ENCODE results near the gene PLCH1.

The PLCH1 gene

GRCh38 chr3:155745795-155746550 lies 1.1 kb upstream of the PLCH1 start:
- DNase-seq: no peak

DNA sequence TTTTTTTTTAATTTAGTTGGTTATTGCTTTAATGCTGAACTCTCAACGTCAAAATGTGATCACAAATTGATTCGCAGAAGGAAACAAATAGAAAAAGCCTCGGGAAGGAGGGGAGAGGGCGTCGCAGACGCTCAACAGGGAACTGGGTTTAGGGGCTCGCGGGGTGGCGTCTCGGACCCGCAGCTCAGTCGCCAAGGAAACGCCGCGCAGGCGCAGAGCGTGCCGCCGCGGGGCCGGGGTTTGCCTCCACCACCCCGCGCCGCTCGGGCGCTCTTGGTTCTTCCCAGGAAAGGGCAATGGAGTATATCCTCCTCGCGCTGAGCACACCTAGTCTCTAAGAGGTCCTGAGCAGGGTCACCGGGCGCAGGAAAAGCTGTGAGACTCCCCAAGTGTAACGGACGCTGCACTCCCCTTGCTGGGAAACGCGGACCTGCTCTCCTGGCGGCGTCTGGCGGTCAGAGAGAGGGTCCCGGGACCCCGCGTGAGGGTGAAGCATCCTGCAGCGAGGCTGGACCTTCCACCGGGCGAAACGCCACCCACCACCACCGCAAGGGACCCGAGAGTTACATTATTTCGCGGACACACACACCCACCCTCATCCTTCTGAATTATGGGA lies 753 bp downstream of the PLCH1 start:
- DNase-seq: peak; percentile 33

DNA sequence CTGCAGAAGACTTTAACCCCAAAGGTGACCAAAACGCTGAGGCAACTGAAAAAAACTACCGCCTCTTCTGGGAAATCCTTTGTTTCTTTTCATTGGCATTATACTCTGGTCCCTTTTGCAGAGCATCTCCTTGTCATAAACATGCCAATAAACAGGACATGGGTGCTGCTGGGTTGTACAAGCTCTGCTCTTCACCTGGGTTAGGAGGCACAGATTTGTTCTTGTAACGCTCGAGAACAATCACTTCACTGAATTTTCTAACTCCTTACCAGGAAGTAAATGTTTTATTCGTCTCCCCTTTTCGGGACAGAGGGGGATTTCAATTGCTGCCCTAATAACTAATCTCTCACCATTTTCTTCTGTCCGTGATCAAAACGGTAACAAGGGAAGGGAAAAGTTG lies 1.3 kb downstream of the PLCH1 start:
- DNase-seq: no peak

GRCh38 chr3:155742349-155742965 lies 2.4 kb downstream of the PLCH1 start:
- no peak for DNase-seq

- DNase-seq: no peak
Observed at GRCh38 chr3:155741603-155742002, 3.3 kb downstream of the PLCH1 start.

DNA sequence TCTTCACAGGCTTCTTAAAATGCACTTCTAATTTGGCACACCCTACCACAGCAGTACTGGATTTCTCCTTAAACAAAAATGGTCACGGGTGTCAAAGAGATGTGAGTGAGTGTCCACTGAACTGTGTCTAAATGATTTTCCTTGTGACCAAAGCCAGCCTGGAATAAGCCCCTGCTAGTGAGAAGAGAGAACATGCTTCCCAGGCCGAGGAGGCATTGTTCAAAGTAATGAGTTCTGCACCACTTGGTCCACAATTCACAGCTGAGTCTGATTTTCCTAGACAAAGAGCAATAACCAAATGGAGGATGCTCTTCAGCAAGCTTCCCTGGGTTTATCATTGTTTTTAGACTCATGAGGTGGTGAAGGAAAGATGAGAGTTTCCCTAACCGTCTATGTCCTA lies 3.8 kb downstream of the PLCH1 start:
- DNase-seq: no peak

- no peak for DNase-seq
Observed at GRCh38 chr3:155739154-155739553, 5.7 kb downstream of the PLCH1 start.

GRCh38 chr3:155738580-155739076 lies 6.2 kb downstream of the PLCH1 start:
- DNase-seq: no peak

GRCh38 chr3:155737844-155738460 lies 6.9 kb downstream of the PLCH1 start:
- DNase-seq: no peak

GRCh38 chr3:155736381-155736780 lies 8.5 kb downstream of the PLCH1 start:
- DNase-seq: no peak

DNA sequence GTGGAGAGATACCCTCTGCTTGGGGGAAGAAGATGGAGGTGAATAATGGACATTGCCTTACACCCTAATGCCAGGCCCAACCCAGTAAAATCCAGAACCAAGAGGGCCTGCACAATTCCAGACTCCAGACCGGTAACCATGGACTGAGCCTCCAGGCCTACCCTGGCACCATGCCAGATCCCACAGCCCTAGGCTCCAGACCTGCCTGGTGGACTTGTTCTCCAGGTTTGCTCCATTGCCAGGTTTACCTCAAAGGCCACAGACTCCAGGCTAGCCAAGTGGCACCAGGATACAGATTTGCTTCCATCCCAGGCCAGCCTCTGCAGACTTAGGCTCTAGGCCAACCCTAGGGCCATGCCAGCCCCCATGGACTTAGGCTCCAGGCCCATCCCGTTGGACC lies 14.0 kb downstream of the PLCH1 start:
- no peak for DNase-seq

DNA sequence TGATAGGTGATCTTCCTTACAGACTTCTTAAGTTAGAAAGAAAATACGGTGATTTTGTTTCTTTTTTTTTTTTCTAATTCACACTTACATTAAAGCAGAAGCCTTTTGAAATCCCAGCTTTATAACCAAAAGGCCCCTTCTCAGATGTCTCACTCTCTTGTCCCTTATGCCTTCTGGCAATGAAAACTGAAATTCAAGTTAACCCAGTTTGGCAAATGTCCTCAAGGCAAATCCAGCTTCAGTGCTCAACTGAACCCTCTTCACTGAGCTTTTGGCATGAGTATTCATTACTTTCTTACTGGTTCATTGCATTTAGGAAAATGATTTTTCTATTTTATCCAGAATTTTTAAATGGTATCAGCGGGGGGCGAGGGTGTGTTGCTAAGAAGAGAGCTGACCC lies 17.0 kb downstream of the PLCH1 start:
- no peak for DNase-seq

- no peak for DNase-seq
Observed at GRCh38 chr3:155714295-155714718, 30.6 kb downstream of the PLCH1 start.

DNA sequence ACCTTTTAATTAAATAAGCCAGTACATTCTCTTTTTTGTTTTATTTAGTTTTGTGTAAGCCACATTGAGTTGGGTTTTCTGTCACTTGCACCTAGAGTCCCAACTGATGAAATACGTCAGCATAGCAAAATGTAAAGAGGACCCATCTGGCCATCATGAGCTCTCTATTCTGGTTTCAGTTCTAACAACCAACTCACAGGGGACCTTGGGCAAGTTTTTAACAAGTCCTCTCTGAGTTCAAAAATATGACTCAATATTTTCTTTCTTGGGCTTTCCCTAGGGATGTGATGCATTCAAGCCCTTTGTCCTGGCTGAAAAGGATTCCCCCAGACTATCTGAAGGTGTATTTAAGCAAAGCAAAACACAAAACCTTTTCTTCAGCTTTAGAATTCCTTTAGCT lies 32.9 kb downstream of the PLCH1 start:
- no peak for DNase-seq

GRCh38 chr3:155704771-155705559 lies 39.9 kb downstream of the PLCH1 start:
- DNase-seq: no peak

DNA sequence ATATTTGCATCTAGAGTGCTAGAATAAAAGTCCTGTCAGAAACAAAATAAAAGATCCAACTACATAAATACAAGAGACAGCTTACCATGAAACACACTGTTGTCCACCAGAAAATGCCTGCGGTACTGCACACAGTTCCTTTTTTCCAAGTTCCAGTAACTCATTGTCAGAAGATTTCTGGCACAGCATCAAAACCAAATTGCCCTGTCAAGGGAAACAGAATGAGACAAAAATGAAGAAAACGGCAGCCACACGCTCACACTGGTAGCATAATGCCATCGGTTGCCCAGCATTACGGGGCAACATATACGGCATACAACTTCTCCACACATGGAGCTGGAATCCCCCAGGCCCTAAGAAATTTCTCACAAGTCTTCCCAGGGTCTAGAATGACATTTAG lies 40.8 kb downstream of the PLCH1 start:
- no peak for DNase-seq

GRCh38 chr3:155702745-155703591 lies 41.9 kb downstream of the PLCH1 start:
- DNase-seq: no peak

DNA sequence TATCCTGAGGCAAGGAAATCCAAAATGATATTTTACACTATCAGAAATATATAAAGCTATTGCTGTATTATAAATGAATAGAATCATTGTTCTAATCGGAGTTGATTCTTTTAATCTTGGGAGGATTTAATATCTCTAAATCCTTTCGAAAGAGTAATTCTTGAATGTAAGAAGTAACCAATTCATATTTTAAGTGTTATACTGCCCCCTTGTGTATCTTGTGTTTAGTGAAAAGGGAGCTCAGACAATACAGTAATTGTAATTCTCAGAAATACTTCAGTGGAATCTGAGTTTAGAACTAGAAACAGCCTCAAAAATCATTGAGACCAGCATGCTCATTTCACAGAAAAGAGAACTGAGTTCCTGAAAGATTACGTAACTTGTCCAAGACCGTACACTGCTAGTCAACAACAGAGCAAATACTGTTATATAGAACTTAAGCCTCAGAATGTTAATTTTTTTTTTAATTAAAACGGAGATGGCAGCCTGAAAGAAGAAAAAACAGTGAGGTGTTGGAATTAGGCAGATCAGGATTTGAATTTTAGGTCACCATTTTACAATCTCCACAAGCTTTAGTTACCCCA lies 42.9 kb downstream of the PLCH1 start:
- DNase-seq: peak; percentile 50

GRCh38 chr3:155697542-155697941 lies 47.3 kb downstream of the PLCH1 start:
- DNase-seq: no peak

- DNase-seq: no peak
Observed at GRCh38 chr3:155690921-155691320, 54.0 kb downstream of the PLCH1 start.

DNA sequence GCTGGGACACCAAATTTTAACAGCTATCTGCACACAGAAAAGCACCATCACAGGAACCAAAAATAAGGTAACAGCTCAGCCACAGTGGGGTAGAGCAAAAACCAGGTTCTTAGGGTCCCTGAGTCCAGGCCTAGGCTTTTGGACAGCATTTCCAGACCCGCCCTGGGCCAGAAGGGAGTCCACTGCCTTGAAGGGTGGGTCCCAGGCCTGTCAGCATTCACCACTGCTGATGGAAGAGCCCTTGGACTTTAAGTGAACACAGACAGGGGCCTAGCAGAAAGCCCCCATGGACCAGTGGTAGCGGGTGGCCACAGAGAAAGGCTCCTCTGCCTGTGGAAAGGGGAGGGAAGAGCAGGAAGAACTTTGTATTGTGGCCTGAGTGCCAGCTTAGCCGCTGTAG lies 56.4 kb downstream of the PLCH1 start:
- no peak for DNase-seq

DNA sequence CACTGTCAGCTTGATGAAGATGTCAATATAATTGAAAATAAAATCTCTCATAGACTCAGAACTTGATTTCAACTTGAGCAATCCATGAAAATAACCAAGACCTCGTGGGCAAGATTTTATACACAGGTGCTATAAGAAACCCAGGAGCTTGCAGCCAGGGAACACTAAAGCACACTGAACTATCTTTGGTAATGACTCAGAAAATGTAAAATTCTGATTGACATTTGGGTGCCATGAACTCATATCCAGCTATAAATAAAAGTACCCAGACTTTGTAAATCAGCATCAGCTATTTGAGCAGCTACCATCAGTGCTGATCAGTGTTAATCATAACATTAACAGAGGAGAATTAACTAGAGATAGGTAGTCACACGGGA lies 61.5 kb downstream of the PLCH1 start:
- DNase-seq: no peak
